ENCODE results near the gene OR10J4. TPM values are rescaled to one million over a fixed set of nuclear protein-coding genes. Genes with fewer than 3 reads are reported as not detected.
A peak's percentile ranks its signal among the peaks of the same experiment; 100 is the strongest.

Gene OR10J4
- total RNA-seq (not detected), polyA plus RNA-seq (not detected)
- long read RNA-seq, donor 1 = 0 reads
- long read RNA-seq, donor 2 = 0 reads
- long read RNA-seq, donor 3 = 0 reads
- long read RNA-seq, donor 4 = 0 reads

GRCh38 chr1:159431904-159432303 lies at the start of gene OR10J4:
TSS of gene OR10J4 (plus strand) at chr1:159432204.
- WGBS = 81% methylated on average over 1 of the region's 1 CpG
- no peak within 1 kb of the TSS for H3K4me3 ChIP-seq (ENCODE audit: low read length)
- H3K9me3 ChIP-seq (ENCODE audit: control insufficient read depth, low read length) = no peaks in the 10 kb centered on the region
- H3K27me3 ChIP-seq (ENCODE audit: control insufficient read depth, insufficient read depth) = no peaks in the 10 kb centered on the region
- DNase-seq (no peak), ATAC-seq (no peak)
- H3K27ac ChIP-seq (ENCODE audit: low read length) = no peak within 1 kb of the TSS
- no peaks in the 10 kb centered on the region for H3K4me1 ChIP-seq (ENCODE audit: control insufficient read depth, insufficient read depth, low read length)
- intact Hi-C loops (cut with DNase I) = no loop called here

DNA sequence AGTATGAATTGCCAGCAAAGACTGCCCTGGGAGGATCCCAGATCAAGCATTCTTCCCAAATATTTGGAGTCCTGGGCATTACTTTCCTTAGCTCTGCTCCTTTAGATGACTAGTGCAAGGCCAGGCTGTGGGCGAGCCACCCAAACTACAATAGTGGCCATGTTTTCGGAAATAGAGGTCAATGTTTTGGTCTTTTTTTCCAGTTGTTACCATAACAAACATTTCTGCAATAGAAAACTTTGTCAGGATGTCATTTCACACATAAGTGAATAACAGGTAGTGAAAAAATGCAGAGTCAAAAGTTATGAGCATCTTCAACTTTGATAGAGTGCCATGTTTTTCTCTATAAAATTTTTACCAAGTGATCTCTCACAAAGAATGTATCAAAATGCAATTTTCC lies 25.2 kb upstream of the OR10J4 start:
- Histone ChIP-seq H3K4me1 (ENCODE audit: control insufficient read depth, insufficient read depth, low read length) (no peaks in the 10 kb centered on the region), H3K4me3 (ENCODE audit: low read length) (no peak overlapping the region), H3K27ac (ENCODE audit: low read length) (no peak overlapping the region), H3K27me3 (ENCODE audit: control insufficient read depth, insufficient read depth) (no peaks in the 10 kb centered on the region), H3K9me3 (ENCODE audit: control insufficient read depth, low read length) (no peaks in the 10 kb centered on the region)
- intact Hi-C loops (cut with DNase I) = no loop called here
- 88% methylated on average over 2 of the region's 2 CpGs for WGBS
- no peak for ATAC-seq
- no peak for DNase-seq

GRCh38 chr1:159408862-159409400 lies 23.1 kb upstream of the OR10J4 start:
- Histone ChIP-seq H3K27ac (ENCODE audit: low read length) (no peak overlapping the region), H3K4me1 (ENCODE audit: control insufficient read depth, insufficient read depth, low read length) (no peaks in the 10 kb centered on the region), H3K9me3 (ENCODE audit: control insufficient read depth, low read length) (no peaks in the 10 kb centered on the region), H3K27me3 (ENCODE audit: control insufficient read depth, insufficient read depth) (no peaks in the 10 kb centered on the region), H3K4me3 (ENCODE audit: low read length) (no peak overlapping the region)
- WGBS = 70% methylated on average over 6 of the region's 6 CpGs
- DNase-seq (no peak), ATAC-seq (no peak)
- intact Hi-C loops (cut with DNase I) = no loop called here

DNA sequence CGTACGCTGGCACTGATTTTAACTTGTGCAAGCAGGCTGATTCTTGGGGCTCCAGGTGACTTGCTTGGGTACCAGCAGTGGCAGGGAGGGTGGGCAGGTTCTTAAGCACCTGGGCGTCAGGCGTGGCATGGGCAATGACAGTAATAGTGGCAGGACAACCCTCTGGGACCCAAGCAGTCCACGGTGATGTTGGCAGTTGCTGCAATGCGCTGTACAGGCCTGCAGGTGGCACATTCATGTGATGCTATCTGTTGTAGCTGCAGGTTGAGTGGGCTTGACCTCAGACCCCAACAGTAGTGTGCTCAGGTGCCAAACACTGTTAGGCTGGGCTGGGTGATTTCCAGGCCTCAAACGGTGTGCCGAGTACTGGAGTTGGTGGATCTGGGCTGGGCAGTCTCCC lies 10.2 kb upstream of the OR10J4 start:
- 77% methylated on average over 8 of the region's 8 CpGs for WGBS
- DNase-seq (peak in 1 of 3 donors; percentile 23), ATAC-seq (no peak)
- H3K27me3 ChIP-seq (ENCODE audit: control insufficient read depth, insufficient read depth) = no peaks in the 10 kb centered on the region
- H3K4me3 ChIP-seq (ENCODE audit: low read length) = no peak overlapping the region
- intact Hi-C loops (cut with DNase I) = no loop called here
- H3K27ac ChIP-seq (ENCODE audit: low read length) = no peak overlapping the region
- no peaks in the 10 kb centered on the region for H3K4me1 ChIP-seq (ENCODE audit: control insufficient read depth, insufficient read depth, low read length)
- no peaks in the 10 kb centered on the region for H3K9me3 ChIP-seq (ENCODE audit: control insufficient read depth, low read length)

- 72% methylated on average over 3 of the region's 3 CpGs for WGBS
- intact Hi-C loops (cut with DNase I) = no loop called here
- no peak for ATAC-seq
Observed at GRCh38 chr1:159428536-159428935, 3.5 kb upstream of the OR10J4 start.

DNA sequence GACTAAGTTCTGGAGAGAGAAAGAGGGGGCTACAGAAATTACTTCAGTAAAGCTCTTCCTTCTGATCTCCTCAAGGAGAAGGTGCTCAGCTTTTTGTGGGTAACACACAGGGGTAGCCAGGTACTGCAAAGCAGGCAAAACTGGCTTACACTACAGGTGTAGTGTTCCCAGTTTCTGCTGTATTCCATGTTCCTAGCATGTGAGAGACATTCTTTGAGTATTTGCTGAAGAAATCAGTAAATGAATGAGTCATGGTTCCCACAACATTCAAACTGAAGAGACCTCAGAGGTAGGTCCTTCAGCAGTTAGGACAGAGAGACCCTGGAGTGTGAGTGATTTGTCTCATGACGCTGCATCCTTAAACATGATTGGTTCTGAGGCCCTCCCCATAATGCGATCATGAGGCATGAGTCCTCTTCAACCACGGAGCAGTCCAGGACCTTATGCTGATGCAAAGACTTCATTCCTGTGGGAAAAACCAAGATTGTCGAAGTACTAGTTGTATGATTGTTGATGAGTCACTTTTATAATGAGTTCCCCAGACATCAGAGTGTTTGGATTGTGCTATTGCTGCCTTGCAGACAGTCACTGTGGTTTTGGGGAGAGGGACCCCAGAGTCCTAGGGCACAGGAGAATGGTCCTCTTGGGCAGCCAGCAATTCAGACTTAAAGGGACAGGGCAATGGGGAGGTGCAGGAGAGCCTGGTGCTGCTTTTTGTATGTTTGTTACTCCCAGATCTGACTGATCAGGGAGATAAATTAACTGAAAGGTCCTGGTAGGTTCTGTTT lies 2.7 kb upstream of the OR10J4 start:
- Histone ChIP-seq H3K27me3 (ENCODE audit: control insufficient read depth, insufficient read depth) (no peaks in the 10 kb centered on the region), H3K27ac (ENCODE audit: low read length) (no peak overlapping the region), H3K4me1 (ENCODE audit: control insufficient read depth, insufficient read depth, low read length) (no peaks in the 10 kb centered on the region), H3K9me3 (ENCODE audit: control insufficient read depth, low read length) (no peaks in the 10 kb centered on the region), H3K4me3 (ENCODE audit: low read length) (no peak overlapping the region)
- no peak for DNase-seq
- intact Hi-C loops (cut with DNase I) = no loop called here
- WGBS = 79% methylated on average over 4 of the region's 4 CpGs
- ATAC-seq = no peak

More at GRCh38 chr1:159428536-159428935, 3.5 kb upstream of the OR10J4 start:
- no peak for DNase-seq
- no peaks in the 10 kb centered on the region for H3K9me3 ChIP-seq (ENCODE audit: control insufficient read depth, low read length)
- H3K4me3 ChIP-seq (ENCODE audit: low read length) = no peak overlapping the region
- H3K27me3 ChIP-seq (ENCODE audit: control insufficient read depth, insufficient read depth) = no peaks in the 10 kb centered on the region
- H3K4me1 ChIP-seq (ENCODE audit: control insufficient read depth, insufficient read depth, low read length) = no peaks in the 10 kb centered on the region
- H3K27ac ChIP-seq (ENCODE audit: low read length) = no peak overlapping the region

DNA sequence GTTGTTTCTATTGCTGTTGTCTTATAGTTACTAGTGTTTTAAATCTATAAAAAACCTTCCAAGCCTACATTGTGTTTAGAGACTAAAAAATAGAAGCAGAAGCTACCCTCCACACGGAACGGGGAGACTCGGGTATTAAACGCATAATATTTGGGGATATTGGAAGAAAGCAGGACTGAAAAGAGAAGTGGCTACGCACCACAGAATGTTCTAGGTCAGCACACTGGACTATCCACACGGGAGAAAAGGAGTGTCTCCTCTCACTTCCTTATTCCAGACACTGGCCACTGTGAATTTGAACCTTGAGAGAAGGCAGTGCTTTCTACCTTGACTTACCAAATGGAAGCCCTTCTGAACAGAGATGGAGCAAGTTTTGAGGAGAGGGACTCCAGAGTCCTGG lies 1.0 kb upstream of the OR10J4 start:
- ATAC-seq (no peak), DNase-seq (no peak)
- Histone ChIP-seq H3K4me1 (ENCODE audit: control insufficient read depth, insufficient read depth, low read length) (no peaks in the 10 kb centered on the region), H3K4me3 (ENCODE audit: low read length) (no peak overlapping the region), H3K27me3 (ENCODE audit: control insufficient read depth, insufficient read depth) (no peaks in the 10 kb centered on the region), H3K9me3 (ENCODE audit: control insufficient read depth, low read length) (no peaks in the 10 kb centered on the region), H3K27ac (ENCODE audit: low read length) (no peak overlapping the region)
- intact Hi-C loops (cut with DNase I) = no loop called here
- WGBS = 86% methylated on average over 6 of the region's 6 CpGs

DNA sequence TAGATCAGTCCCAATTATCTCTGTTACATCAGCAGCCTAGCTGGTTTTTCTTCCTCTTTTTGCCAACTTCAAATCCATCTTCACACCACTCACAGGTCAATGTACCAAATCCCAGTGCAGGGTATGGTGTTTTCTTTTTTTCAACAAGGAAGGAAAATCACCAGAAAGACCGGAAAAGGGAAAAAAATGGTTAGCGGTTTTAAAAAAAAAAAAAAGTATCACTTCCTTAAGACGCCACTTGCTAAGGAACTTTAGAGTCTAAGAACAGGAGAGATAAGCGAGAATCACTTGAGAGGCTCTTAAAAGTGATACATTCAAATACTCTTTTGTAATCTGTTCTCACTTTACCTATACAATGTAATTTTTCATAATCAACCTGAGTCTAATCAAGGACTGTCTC lies 4.5 kb downstream of the OR10J4 start:
- H3K27me3 ChIP-seq (ENCODE audit: control insufficient read depth, insufficient read depth) = no peaks in the 10 kb centered on the region
- H3K27ac ChIP-seq (ENCODE audit: low read length) = no peak overlapping the region
- WGBS = 71% methylated on average over 4 of the region's 4 CpGs
- no peak overlapping the region for H3K4me3 ChIP-seq (ENCODE audit: low read length)
- DNase-seq (no peak), ATAC-seq (no peak)
- intact Hi-C loops (cut with DNase I) = no loop called here
- no peaks in the 10 kb centered on the region for H3K9me3 ChIP-seq (ENCODE audit: control insufficient read depth, low read length)
- H3K4me1 ChIP-seq (ENCODE audit: control insufficient read depth, insufficient read depth, low read length) = no peaks in the 10 kb centered on the region

DNA sequence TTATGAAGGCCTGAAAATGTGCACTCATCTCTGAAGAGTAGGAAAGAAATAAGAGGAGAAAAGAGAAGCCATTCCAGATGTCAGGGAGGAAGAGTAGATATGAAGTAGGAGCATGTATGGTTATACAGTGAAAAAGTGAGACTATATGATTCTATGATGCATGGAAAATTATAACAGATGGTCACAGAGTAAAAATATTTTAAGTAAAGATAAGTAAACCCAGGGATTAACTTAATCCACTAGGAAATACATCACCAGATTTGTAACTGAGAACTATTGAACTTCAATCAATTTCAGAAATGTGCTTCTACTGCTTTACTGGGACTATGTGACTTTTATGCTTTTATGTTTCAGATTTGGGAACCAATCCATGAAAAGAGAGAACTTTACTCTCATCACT lies 7.4 kb downstream of the OR10J4 start, which contains the start of gene OR10J1:
Gene OR10J1, plus strand, starts transcription at position 301 of the 400 bp plus-strand sequence. Its CDS starts 70 bp downstream, at position 371.
- no peaks in the 10 kb centered on the region for H3K9me3 ChIP-seq (ENCODE audit: control insufficient read depth, low read length)
- H3K27me3 ChIP-seq (ENCODE audit: control insufficient read depth, insufficient read depth) = no peaks in the 10 kb centered on the region
- intact Hi-C loops (cut with DNase I) = no loop called here
- H3K27ac ChIP-seq (ENCODE audit: low read length) = no peak within 1 kb of the TSS
- ATAC-seq (no peak), DNase-seq (no peak)
- no peak within 1 kb of the TSS for H3K4me3 ChIP-seq (ENCODE audit: low read length)
- no peaks in the 10 kb centered on the region for H3K4me1 ChIP-seq (ENCODE audit: control insufficient read depth, insufficient read depth, low read length)

DNA sequence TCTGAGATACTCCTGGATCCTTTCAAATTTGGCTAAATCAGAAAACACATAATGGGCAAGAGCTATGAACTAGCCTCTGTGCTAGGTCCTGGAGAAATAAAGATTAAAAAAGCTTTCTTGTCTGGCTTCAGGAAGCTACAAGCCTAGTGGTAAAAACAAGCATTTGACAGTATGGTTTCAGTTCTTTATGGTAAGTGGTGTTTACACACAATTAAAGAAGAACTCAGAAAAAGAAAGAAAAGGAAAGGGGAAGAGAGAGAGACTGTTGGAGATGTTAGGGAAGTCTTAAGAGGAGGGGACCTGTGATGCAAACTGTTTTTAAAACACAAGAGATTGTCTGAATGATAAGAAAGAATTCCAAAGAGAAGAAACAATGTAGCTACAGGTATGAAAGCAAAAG lies 9.4 kb downstream of the OR10J4 start:
- no peaks in the 10 kb centered on the region for H3K4me1 ChIP-seq (ENCODE audit: control insufficient read depth, insufficient read depth, low read length)
- no peaks in the 10 kb centered on the region for H3K9me3 ChIP-seq (ENCODE audit: control insufficient read depth, low read length)
- no peak overlapping the region for H3K27ac ChIP-seq (ENCODE audit: low read length)
- intact Hi-C loops (cut with DNase I) = no loop called here
- DNase-seq = no peak
- ATAC-seq = no peak
- H3K4me3 ChIP-seq (ENCODE audit: low read length) = no peak overlapping the region
- no peaks in the 10 kb centered on the region for H3K27me3 ChIP-seq (ENCODE audit: control insufficient read depth, insufficient read depth)

- ATAC-seq = no peak
- H3K4me1 ChIP-seq (ENCODE audit: control insufficient read depth, insufficient read depth, low read length) = no peaks in the 10 kb centered on the region
- intact Hi-C loops (cut with DNase I) = no loop called here
- H3K27ac ChIP-seq (ENCODE audit: low read length) = no peak overlapping the region
- WGBS = 46% methylated on average over 2 of the region's 2 CpGs
- H3K4me3 ChIP-seq (ENCODE audit: low read length) = no peak overlapping the region
- no peaks in the 10 kb centered on the region for H3K9me3 ChIP-seq (ENCODE audit: control insufficient read depth, low read length)
- DNase-seq = no peak
- no peaks in the 10 kb centered on the region for H3K27me3 ChIP-seq (ENCODE audit: control insufficient read depth, insufficient read depth)
Observed at GRCh38 chr1:159442428-159442827, 10.4 kb downstream of the OR10J4 start.

All from right cardiac atrium (tissue), 5 donors.